HEK293 (cell line): ENCODE data around the gene GTF3C4.

ENCODE experiments used
- BCL11A ChIP-seq: fragments of 450-650 bp; formaldehyde crosslinking; IDR thresholded peaks from 2 replicates; pipeline ENCODE4 v1.5.1; 2016; ENCODE audit warnings: low read depth, missing biosample characterization, missing genetic modification characterization
- GFI1B ChIP-seq: fragments of 450-650 bp; formaldehyde crosslinking; IDR thresholded peaks from 2 replicates; pipeline ENCODE4 v1.5.1; 2016; ENCODE audit warnings: missing biosample characterization, missing genetic modification characterization
- YY1 ChIP-seq: fragments of 450-650 bp; formaldehyde crosslinking; IDR thresholded peaks from 2 replicates; pipeline ENCODE4 v1.5.1; 2018; ENCODE audit warnings: missing biosample characterization, missing genetic modification characterization
- ZBTB8A ChIP-seq: fragments of 450-650 bp; formaldehyde crosslinking; IDR thresholded peaks from 2 replicates; pipeline ENCODE4 v1.5.1; 2016; ENCODE audit warnings: missing biosample characterization, missing genetic modification characterization
- ZNF292 ChIP-seq: fragments of 450-650 bp; formaldehyde crosslinking; IDR thresholded peaks from 2 replicates; pipeline ENCODE4 v1.5.1; 2016; ENCODE audit warnings: low read depth, missing biosample characterization, missing genetic modification characterization, borderline replicate concordance
- ZNF501 ChIP-seq: fragments of 450-650 bp; formaldehyde crosslinking; IDR thresholded peaks from 2 replicates; pipeline ENCODE4 v1.5.1; 2016; ENCODE audit warnings: missing biosample characterization, missing genetic modification characterization
- TF ChIP-seq, protein P1 (sequence below): fragments of 450-650 bp; formaldehyde crosslinking; IDR thresholded peaks from 2 replicates; pipeline ENCODE4 v1.5.1; 2016; ENCODE audit warnings: missing biosample characterization, missing genetic modification characterization
- TF ChIP-seq, protein P2 (sequence below): fragments of 450-650 bp; formaldehyde crosslinking; optimal IDR thresholded peaks from 2 replicates; pipeline ENCODE3; 2016; ENCODE audit warnings: missing biosample characterization, mild to moderate bottlenecking, missing genetic modification characterization

DNA sequence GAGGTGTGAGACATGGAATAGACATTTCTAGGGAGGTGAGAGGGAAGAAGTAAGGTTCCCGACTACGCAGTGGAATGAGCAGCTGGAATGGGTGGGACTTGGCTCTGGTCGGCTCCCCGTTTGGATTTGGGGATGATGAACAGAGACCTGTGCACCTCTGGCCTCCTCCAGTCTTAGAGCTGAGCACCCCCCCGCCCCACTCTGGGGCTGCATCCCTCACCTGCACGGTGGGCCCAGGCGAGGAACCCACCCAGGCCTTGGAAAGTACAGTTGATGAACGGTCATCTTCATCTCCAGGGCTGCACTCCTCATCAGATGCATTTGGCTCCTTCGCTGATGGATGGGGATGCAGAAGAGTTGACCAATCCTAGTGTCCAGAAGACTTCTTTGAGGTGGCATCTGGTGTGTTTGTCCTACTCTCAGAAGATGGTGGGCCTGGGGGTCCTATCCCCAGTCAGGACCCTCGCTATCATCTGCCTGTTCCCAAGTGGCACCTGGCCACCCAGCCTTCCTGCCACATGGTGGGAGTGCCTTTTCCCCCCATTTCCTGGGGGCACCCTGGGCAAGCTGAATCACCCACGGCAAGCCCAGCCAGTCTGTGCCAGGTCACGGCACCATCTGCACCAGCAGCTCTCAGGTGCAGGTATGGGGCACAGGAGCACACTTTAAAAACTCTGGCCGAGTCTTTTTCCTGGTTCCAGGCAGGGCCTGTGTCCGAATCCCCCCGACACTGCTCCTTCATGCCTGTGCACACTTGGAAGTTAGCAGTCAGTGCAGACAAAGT is 70.5 kb downstream of the GTF3C4 start:
- TF ChIP-seq ZNF501 (tag by site-specific recombination): no peak
- no peak for TF ChIP-seq ZNF292
- TF ChIP-seq, protein P1, sequence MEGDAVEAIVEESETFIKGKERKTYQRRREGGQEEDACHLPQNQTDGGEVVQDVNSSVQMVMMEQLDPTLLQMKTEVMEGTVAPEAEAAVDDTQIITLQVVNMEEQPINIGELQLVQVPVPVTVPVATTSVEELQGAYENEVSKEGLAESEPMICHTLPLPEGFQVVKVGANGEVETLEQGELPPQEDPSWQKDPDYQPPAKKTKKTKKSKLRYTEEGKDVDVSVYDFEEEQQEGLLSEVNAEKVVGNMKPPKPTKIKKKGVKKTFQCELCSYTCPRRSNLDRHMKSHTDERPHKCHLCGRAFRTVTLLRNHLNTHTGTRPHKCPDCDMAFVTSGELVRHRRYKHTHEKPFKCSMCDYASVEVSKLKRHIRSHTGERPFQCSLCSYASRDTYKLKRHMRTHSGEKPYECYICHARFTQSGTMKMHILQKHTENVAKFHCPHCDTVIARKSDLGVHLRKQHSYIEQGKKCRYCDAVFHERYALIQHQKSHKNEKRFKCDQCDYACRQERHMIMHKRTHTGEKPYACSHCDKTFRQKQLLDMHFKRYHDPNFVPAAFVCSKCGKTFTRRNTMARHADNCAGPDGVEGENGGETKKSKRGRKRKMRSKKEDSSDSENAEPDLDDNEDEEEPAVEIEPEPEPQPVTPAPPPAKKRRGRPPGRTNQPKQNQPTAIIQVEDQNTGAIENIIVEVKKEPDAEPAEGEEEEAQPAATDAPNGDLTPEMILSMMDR (tag by site-specific recombination): no peak
- no peak for TF ChIP-seq ZBTB8A
- no peak for TF ChIP-seq GFI1B
- TF ChIP-seq, protein P2, sequence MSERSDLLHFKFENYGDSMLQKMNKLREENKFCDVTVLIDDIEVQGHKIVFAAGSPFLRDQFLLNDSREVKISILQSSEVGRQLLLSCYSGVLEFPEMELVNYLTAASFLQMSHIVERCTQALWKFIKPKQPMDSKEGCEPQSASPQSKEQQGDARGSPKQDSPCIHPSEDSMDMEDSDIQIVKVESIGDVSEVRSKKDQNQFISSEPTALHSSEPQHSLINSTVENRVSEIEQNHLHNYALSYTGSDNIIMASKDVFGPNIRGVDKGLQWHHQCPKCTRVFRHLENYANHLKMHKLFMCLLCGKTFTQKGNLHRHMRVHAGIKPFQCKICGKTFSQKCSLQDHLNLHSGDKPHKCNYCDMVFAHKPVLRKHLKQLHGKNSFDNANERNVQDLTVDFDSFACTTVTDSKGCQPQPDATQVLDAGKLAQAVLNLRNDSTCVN: no peak
- no peak for TF ChIP-seq BCL11A (tag by site-specific recombination)
- TF ChIP-seq YY1 (tag by site-specific recombination): no peak
